Ascending aorta (tissue), 2 donors: ENCODE measurements around the gene UBE2K. TPM values are rescaled to one million over a fixed set of nuclear protein-coding genes. Genes with fewer than 3 reads are reported as not detected.
"Not testable (repeated sequence)": the region's sequence is repeated elsewhere in the genome, so short reads cannot be mapped to it uniquely, and the experiment has no call there.

Experiments
- DNase-seq, 2 donors: peaks; one replicate each; pipeline ENCODE4 v3.0.0-alpha.2; 2019; ENCODE audit warnings: low spot score in 2 of 2
- H3K27ac ChIP-seq, 2 donors: fragments of 200-600 bp; sonication (generic); one replicate each; pipeline ENCODE4 v1.5.1; 2016 to 2017; ENCODE audit warnings: mild to moderate bottlenecking in 1 of 2
- H3K27me3 ChIP-seq: fragments of 200-600 bp; sonication (generic); one replicate; pipeline ENCODE4 v1.5.1; 2017
- H3K36me3 ChIP-seq, 2 donors: fragments of 200-600 bp; sonication (generic); one replicate each; pipeline ENCODE4 v1.5.1; 2016
- H3K4me1 ChIP-seq, 2 donors: fragments of 200-600 bp; sonication (generic); one replicate each; pipeline ENCODE4 v1.5.1; 2016 to 2017; ENCODE audit warnings: mild to moderate bottlenecking in 1 of 2
- H3K4me3 ChIP-seq, 2 donors: fragments of 200-600 bp; sonication (generic); one replicate each; pipeline ENCODE4 v1.5.1; 2016 to 2017; ENCODE audit warnings: mild to moderate bottlenecking in 1 of 2
- H3K9me3 ChIP-seq, 2 donors: fragments of 200-600 bp; sonication (generic); one replicate each; pipeline ENCODE4 v1.5.1; 2016
- intact Hi-C: fragments of 100-400 bp; cut with DNase I; formaldehyde crosslinking; loops from one replicate; pipeline ENCODE4 v1.15.1; 2023
- total RNA-seq: library from RNA; depleted of rRNA; stranded (reverse); fragments of >200 nt; gene quantifications from one replicate; pipeline ENCODE4 v1.1.0, GENCODE V29; 2016
- TF ChIP-seq, protein P1 (sequence below), 3 experiments: fragments of 200-600 bp in 2 of 3; fragments of 450-650 bp in 1 of 3; sonication (generic) in 2 of 3; IDR thresholded peaks; one replicate each; pipeline ENCODE4 v1.5.1; 2016 to 2019; ENCODE audit warnings: antibody characterized with exemption in 3 of 3, mild to moderate bottlenecking in 1 of 3, moderate library complexity in 1 of 3

UBE2K gene
- total RNA-seq, 1 donor from 2014 or later = 9.7 TPM

DNA sequence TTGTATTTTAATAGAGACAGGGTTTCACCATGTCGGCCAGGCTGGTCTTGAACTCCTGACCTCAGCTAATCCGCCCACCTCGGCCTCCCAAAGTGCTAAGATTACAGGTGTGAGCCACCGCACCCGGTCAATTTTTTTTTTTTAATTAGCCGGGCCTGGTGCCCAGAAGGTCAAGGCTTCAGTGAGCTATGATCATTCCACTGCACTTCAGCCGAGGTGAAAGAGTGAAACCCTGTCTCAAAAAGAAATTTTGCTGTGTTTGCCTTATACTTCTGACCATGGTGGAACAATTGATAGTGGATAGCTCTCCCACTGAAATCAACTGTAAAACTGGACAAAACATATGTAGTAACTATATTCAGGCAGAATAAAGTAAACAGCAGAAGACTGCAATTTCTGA, 35.3 kb upstream of the UBE2K start:
- H3K27me3 ChIP-seq = no peaks in the 10 kb centered on the region
- TF ChIP-seq, protein P1, sequence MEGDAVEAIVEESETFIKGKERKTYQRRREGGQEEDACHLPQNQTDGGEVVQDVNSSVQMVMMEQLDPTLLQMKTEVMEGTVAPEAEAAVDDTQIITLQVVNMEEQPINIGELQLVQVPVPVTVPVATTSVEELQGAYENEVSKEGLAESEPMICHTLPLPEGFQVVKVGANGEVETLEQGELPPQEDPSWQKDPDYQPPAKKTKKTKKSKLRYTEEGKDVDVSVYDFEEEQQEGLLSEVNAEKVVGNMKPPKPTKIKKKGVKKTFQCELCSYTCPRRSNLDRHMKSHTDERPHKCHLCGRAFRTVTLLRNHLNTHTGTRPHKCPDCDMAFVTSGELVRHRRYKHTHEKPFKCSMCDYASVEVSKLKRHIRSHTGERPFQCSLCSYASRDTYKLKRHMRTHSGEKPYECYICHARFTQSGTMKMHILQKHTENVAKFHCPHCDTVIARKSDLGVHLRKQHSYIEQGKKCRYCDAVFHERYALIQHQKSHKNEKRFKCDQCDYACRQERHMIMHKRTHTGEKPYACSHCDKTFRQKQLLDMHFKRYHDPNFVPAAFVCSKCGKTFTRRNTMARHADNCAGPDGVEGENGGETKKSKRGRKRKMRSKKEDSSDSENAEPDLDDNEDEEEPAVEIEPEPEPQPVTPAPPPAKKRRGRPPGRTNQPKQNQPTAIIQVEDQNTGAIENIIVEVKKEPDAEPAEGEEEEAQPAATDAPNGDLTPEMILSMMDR (IDR thresholded peaks at IDR 0.05) = no peak
- H3K4me3 ChIP-seq = no peak overlapping the region
- no peak overlapping the region for H3K27ac ChIP-seq
- DNase-seq = no peak
- H3K36me3 ChIP-seq = no peaks in the 10 kb centered on the region
- intact Hi-C loops = no loop called here
- H3K9me3 ChIP-seq = no peaks in the 10 kb centered on the region
- H3K4me1 ChIP-seq = no peaks in the 10 kb centered on the region

- Histone ChIP-seq H3K36me3 (no peaks in the 10 kb centered on the region), H3K27ac (no peak overlapping the region), H3K27me3 (no peaks in the 10 kb centered on the region), H3K9me3 (no peaks in the 10 kb centered on the region), H3K4me3 (no peak overlapping the region), H3K4me1 (no peaks in the 10 kb centered on the region)
- TF ChIP-seq, protein P1 (IDR thresholded peaks at IDR 0.05) = no peak
- intact Hi-C loops = no loop called here
- DNase-seq = no peak
These were observed 32.9 kb upstream of the UBE2K start for GRCh38 chr4:39664828-39665731.

DNA sequence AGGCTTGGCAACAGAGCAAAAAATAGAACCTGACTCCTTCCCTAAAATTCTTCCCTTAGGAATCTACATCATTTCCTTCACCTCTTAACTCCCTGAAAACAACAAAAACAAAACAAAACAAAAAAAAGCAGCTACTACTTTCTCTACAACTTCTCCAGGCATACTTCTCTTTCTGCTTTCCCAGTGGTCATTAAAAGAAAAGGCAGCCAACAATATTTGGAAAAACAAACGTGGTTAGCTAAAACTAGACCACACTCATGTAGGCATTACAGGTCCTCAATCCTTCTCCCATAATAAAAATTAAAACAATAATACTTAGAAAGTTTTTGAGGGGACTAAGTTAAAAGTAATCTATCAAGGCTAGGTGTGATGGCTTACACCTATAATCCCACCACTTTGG, 30.2 kb upstream of the UBE2K start:
- Histone ChIP-seq H3K36me3 (no peaks in the 10 kb centered on the region), H3K27ac (no peak overlapping the region), H3K9me3 (no peaks in the 10 kb centered on the region), H3K27me3 (no peaks in the 10 kb centered on the region), H3K4me1 (no peaks in the 10 kb centered on the region), H3K4me3 (no peak overlapping the region)
- no peak for DNase-seq
- TF ChIP-seq, protein P1 (IDR thresholded peaks at IDR 0.05) = no peak
- intact Hi-C loops = no loop called here

GRCh38 chr4:39668887-39669286, 29.0 kb upstream of the UBE2K start:
- intact Hi-C loops = no loop called here
- no peak for DNase-seq
- H3K27me3 ChIP-seq = no peaks in the 10 kb centered on the region
- no peaks in the 10 kb centered on the region for H3K36me3 ChIP-seq
- TF ChIP-seq, protein P1 (IDR thresholded peaks at IDR 0.05) = no peak
- H3K4me3 ChIP-seq = no peak overlapping the region
- H3K4me1 ChIP-seq = no peaks in the 10 kb centered on the region
- no peaks in the 10 kb centered on the region for H3K9me3 ChIP-seq
- no peak overlapping the region for H3K27ac ChIP-seq

GRCh38 chr4:39670296-39670695, 27.6 kb upstream of the UBE2K start:
- H3K9me3 ChIP-seq, H3K27ac ChIP-seq, DNase-seq, H3K27me3 ChIP-seq, H3K36me3 ChIP-seq, H3K4me1 ChIP-seq, H3K4me3 ChIP-seq, intact Hi-C loops: not testable (repeated sequence)

DNA sequence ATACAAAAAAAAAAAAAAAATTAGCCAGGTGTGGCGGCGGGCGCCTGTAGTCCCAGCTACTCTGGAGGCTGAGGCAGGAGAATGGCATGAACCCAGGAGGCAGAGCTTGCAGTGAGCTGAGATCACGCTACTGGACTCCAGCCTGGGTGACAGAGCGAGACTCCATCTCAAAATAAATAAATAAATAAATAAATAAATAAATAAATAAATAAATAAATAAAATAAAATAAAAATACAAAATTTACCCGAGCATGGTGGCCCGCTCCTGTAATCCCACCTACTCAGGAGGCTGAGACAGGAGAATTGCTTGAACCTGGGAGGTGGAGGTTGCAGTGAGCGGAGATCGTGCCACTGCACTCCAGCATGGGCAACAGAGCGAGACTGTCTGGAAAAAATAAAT, 22.3 kb upstream of the UBE2K start:
- H3K9me3 ChIP-seq, H3K4me3 ChIP-seq, intact Hi-C loops, DNase-seq, H3K27ac ChIP-seq, H3K4me1 ChIP-seq, H3K36me3 ChIP-seq, H3K27me3 ChIP-seq: not testable (repeated sequence)

DNA sequence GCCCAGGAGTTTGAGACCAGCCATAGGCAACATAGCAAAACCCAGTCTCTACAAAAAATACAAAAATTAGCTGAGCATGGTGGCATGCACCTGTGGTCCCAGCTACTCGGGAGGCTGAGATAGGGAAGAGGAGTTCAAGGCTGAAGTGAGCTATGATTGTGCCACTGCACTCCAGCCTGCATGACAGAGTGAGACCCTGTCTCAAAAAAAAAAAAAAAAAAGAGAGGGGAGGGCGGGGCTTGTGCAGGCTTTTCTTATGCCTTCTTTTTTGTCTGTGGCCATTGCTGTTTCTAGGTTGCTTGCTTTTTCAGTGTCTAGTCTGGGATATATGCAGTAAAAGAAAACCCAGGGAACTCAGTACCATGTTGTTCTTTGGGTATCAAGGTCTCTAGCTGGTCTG, 16.9 kb upstream of the UBE2K start:
- intact Hi-C loops = not testable (repeated sequence)

More for the DNA sequence above, 16.9 kb upstream of the UBE2K start:
- not testable (repeated sequence) for DNase-seq, H3K9me3 ChIP-seq, H3K27ac ChIP-seq, H3K4me1 ChIP-seq, H3K4me3 ChIP-seq, H3K27me3 ChIP-seq, H3K36me3 ChIP-seq
